WTC11 (cell line): Measurements from ENCODE around the gene ZFP36L1. TPM values are rescaled to one million over a fixed set of nuclear protein-coding genes. Genes with fewer than 3 reads are reported as not detected.

Experiments used
- ATAC-seq: fragments of 200-7000 bp; cut with Tn5 transposase; 2 replicates; pipeline ENCODE4 v1.10.0; 2021; ENCODE audit warnings: mild to moderate bottlenecking, moderate library complexity
- CTCF ChIA-PET: fragments of 300-600 bp; sonication (Branson Sonifier 250); formaldehyde crosslinking; loops from one replicate; lab custom pipeline; 2021; ENCODE audit warnings: antibody characterized with exemption; lab: Charles Lee
- POLR2A ChIA-PET: fragments of 350-600 bp; sonication (Branson Sonifier 250); formaldehyde crosslinking; loops from one replicate; lab custom pipeline; 2021; ENCODE audit warnings: antibody characterized with exemption; lab: Charles Lee
- DNase-seq: peaks from one replicate; pipeline ENCODE4 v3.0.0; 2021; ENCODE audit warnings: low spot score
- H3K27ac Mint-ChIP-seq: 2 replicates; pipeline ENCODE4 v1.8.0; 2021; ENCODE audit warnings: mixed read lengths
- H3K27me3 Mint-ChIP-seq: 2 replicates; pipeline ENCODE4 v1.8.0; 2021; ENCODE audit warnings: low read depth, mild to moderate bottlenecking, moderate library complexity, mixed read lengths
- H3K36me3 Mint-ChIP-seq: 2 replicates; pipeline ENCODE4 v1.8.0; 2021; ENCODE audit warnings: mixed read lengths
- H3K4me1 Mint-ChIP-seq: 2 replicates; pipeline ENCODE4 v1.8.0; 2022; ENCODE audit warnings: mixed read lengths
- H3K4me3 Mint-ChIP-seq: 2 replicates; pipeline ENCODE4 v1.8.0; 2021; ENCODE audit warnings: mild to moderate bottlenecking, moderate library complexity, mixed read lengths
- H3K9me3 Mint-ChIP-seq: 2 replicates; pipeline ENCODE4 v1.8.0; 2021; ENCODE audit warnings: mixed read lengths
- AR ChIP-seq: fragments of 250-450 bp; sonication (Bioruptor Pico); IDR thresholded peaks from 2 replicates; pipeline ENCODE4 v1.9.0; 2021; ENCODE audit warnings: mild to moderate bottlenecking
- ARID4B ChIP-seq: sonication (generic); formaldehyde crosslinking; IDR thresholded peaks from 2 replicates; pipeline ENCODE4 v1.8.0; 2023; ENCODE audit warnings: missing genetic modification reagents, mild to moderate bottlenecking, borderline replicate concordance
- ATF6 ChIP-seq: sonication (generic); formaldehyde crosslinking; IDR thresholded peaks from 2 replicates; pipeline ENCODE4 v1.8.1; 2023; ENCODE audit warnings: mild to moderate bottlenecking, missing genetic modification reagents
- CDX4 ChIP-seq: fragments of 250-450 bp; sonication (Bioruptor Pico); IDR thresholded peaks from 2 replicates; pipeline ENCODE4 v1.9.0; 2021; ENCODE audit warnings: moderate library complexity, mild to moderate bottlenecking, inconsistent platforms, borderline replicate concordance
- ESRRA ChIP-seq: sonication (generic); formaldehyde crosslinking; IDR thresholded peaks from 2 replicates; pipeline ENCODE4 v1.8.1; 2022; ENCODE audit warnings: mild to moderate bottlenecking, missing genetic modification reagents, borderline replicate concordance
- FOXP4 ChIP-seq: sonication (generic); formaldehyde crosslinking; IDR thresholded peaks from 2 replicates; pipeline ENCODE4 v1.8.0; 2022; ENCODE audit warnings: mild to moderate bottlenecking, missing genetic modification reagents
- GABPB1 ChIP-seq: sonication (generic); formaldehyde crosslinking; IDR thresholded peaks from 2 replicates; pipeline ENCODE4 v1.8.1; 2023; ENCODE audit warnings: mild to moderate bottlenecking, missing genetic modification reagents
- MYBL2 ChIP-seq: sonication (generic); formaldehyde crosslinking; IDR thresholded peaks from 2 replicates; pipeline ENCODE4 v1.8.1; 2023; ENCODE audit warnings: mild to moderate bottlenecking, moderate library complexity, missing genetic modification reagents
- PRDM15 ChIP-seq: sonication (generic); formaldehyde crosslinking; IDR thresholded peaks from 2 replicates; pipeline ENCODE4 v1.8.0; 2022; ENCODE audit warnings: missing genetic modification reagents
- RORB ChIP-seq: fragments of 250-450 bp; sonication (Bioruptor Pico); IDR thresholded peaks from 2 replicates; pipeline ENCODE4 v1.9.0; 2021; ENCODE audit warnings: mild to moderate bottlenecking
- SMAD3 ChIP-seq: sonication (generic); formaldehyde crosslinking; IDR thresholded peaks from 2 replicates; pipeline ENCODE4 v1.8.0; 2022; ENCODE audit warnings: missing genetic modification reagents, mild to moderate bottlenecking, borderline replicate concordance
- SMAD4 ChIP-seq: sonication (generic); formaldehyde crosslinking; IDR thresholded peaks from 2 replicates; pipeline ENCODE4 v1.8.0; 2022; ENCODE audit warnings: mild to moderate bottlenecking, missing genetic modification reagents
- SP1 ChIP-seq: sonication (generic); formaldehyde crosslinking; conservative IDR thresholded peaks from 2 replicates; pipeline ENCODE4 v1.8.1; 2022; ENCODE audit warnings: missing genetic modification reagents
- TP53 ChIP-seq: sonication (generic); formaldehyde crosslinking; IDR thresholded peaks from 2 replicates; pipeline ENCODE4 v1.8.1; 2023; ENCODE audit warnings: mild to moderate bottlenecking, missing genetic modification reagents
- ZNF138 ChIP-seq: sonication (generic); formaldehyde crosslinking; conservative IDR thresholded peaks from 2 replicates; pipeline ENCODE4 v1.8.1; 2022; ENCODE audit warnings: mild to moderate bottlenecking, moderate library complexity, missing genetic modification reagents
- ZNF416 ChIP-seq: fragments of 250-450 bp; sonication (Bioruptor Pico); IDR thresholded peaks from 2 replicates; pipeline ENCODE4 v1.9.0; 2021; ENCODE audit warnings: mild to moderate bottlenecking, inconsistent platforms
- ZNF423 ChIP-seq: fragments of 250-450 bp; sonication (Bioruptor Pico); IDR thresholded peaks from 2 replicates; pipeline ENCODE4 v2.1.2; 2022; ENCODE audit warnings: mild to moderate bottlenecking, moderate library complexity
- ZNF425 ChIP-seq: fragments of 250-450 bp; sonication (Bioruptor Pico); conservative IDR thresholded peaks from 2 replicates; pipeline ENCODE4 v1.9.0; 2021; ENCODE audit warnings: mild to moderate bottlenecking
- total RNA-seq: library from RNA; stranded (reverse); gene quantifications from 3 replicates; pipeline ENCODE4 v1.2.3, GENCODE V29; 2021

ZFP36L1 gene
- total RNA-seq, 1 experiment from 2014 or later = 132 TPM

GRCh38 chr14:68813318-68813838 lies 20.5 kb upstream of the ZFP36L1 start:
- H3K4me3 Mint-ChIP-seq = no peak overlapping the region
- CTCF ChIA-PET = interaction anchor here (1.8 to 4.3 kb wide), 3 partner anchors 30 to 565 kb away, joined by 5 to 34 read pairs (median 5); no protein-coding TSS in a partner anchor
- peaks cover 2% of the 10 kb centered on the region; the same call in 1 of the 2 replicates for H3K27me3 Mint-ChIP-seq
- H3K9me3 Mint-ChIP-seq = 0 out of 2 replicates have a peak, but pooled peaks cover 3% of the 10 kb centered on the region
- DNase-seq (no peak), ATAC-seq (no peak)
- no peaks in the 10 kb centered on the region for H3K36me3 Mint-ChIP-seq
- no peak overlapping the region for H3K27ac Mint-ChIP-seq
- H3K4me1 Mint-ChIP-seq = peaks cover 64% of the 10 kb centered on the region
- TF ChIP-seq RORB (no peak), SMAD3 (CRISPR knock-in tag) (no peak), PRDM15 (no peak), TP53 (CRISPR knock-in tag) (no peak), GABPB1 (CRISPR knock-in tag) (no peak), CDX4 (CRISPR knock-in tag) (no peak), ZNF425 (CRISPR knock-in tag) (no peak), ESRRA (CRISPR knock-in tag) (no peak), FOXP4 (CRISPR knock-in tag) (no peak), ZNF423 (CRISPR knock-in tag) (no peak), SP1 (CRISPR knock-in tag) (no peak), ARID4B (CRISPR knock-in tag) (no peak), ATF6 (no peak), MYBL2 (no peak), SMAD4 (no peak), ZNF138 (CRISPR knock-in tag) (no peak), AR (CRISPR knock-in tag) (no peak), ZNF416 (CRISPR knock-in tag) (no peak)
- POLR2A ChIA-PET = interaction anchor here (1.5 to 5.2 kb wide), 3 partner anchors 11 to 22 kb away, joined by 4 to 67 read pairs (median 16); partner anchors contain the start of gene ZFP36L1
